Measurements from ENCODE around the gene SPAG16. TPM values are rescaled to one million over a fixed set of nuclear protein-coding genes. Genes with fewer than 3 reads are reported as not detected.

Gene SPAG16
- total RNA-seq, 1 experiment from 2014 or later, result 13.0 TPM

DNA sequence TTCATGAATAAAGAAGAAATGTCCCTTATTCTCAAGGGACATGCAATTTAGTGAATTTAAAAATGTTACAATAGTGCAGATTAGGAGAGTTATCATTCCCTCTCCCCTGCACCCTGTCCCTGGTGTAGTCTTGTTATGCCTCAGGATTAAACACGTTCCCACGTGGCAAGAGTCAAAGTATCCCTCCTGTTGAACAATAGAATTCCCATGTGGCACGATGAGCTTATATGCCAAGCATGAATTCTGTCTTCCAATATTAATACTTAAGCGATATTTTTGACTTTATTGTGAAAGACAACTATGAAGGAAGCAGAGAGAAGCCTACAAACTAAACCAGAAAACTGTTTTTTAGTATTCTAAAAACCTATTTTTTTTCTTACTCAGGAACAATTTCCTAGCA lies 36.7 kb upstream of the SPAG16 start:
- no peak overlapping the region for H3K27ac ChIP-seq (ENCODE audit: low read length)
- DNase-seq (ENCODE audit: low read depth, low spot score) (no peak), ATAC-seq (no peak)
- H3K27me3 ChIP-seq (ENCODE audit: control insufficient read depth, insufficient read depth, low read length), result no peaks in the 10 kb centered on the region
- in situ Hi-C loops (cut with HindIII; ENCODE audit: low pct_unique_long_range_greater_than_20kb, low sequenced_read_pairs), result no loop called here
- no peak for TF ChIP-seq POLR2AphosphoS5 (IDR thresholded peaks at IDR 0.05; ENCODE audit: low read depth, low read length)
- no peak for TF ChIP-seq CTCF (IDR thresholded peaks at IDR 0.05)
- TF ChIP-seq REST (IDR thresholded peaks at IDR 0.05; ENCODE audit: insufficient read depth in 1 of 2, low read depth in 2 of 2, low read length in 1 of 2), result no peak
- no peak for TF ChIP-seq TCF7L2 (IDR thresholded peaks at IDR 0.05; ENCODE audit: low read depth, low read length)
- no peak for TF ChIP-seq SIN3A (IDR thresholded peaks at IDR 0.05; ENCODE audit: borderline replicate concordance, insufficient read depth, low read depth, low read length)
- ChIA-PET CTCF (no interaction called here), POLR2A (no interaction called here)
- no peak overlapping the region for H3K4me3 ChIP-seq (ENCODE audit: low read depth in 2 of 2, low read length in 2 of 2)
- no peaks in the 10 kb centered on the region for H3K4me1 ChIP-seq (ENCODE audit: control insufficient read depth, insufficient read depth, low read length)
- intact Hi-C loops (cut with micrococcal nuclease; ENCODE audit: unreplicated experiment), result no loop called here
- BruUV-seq (replicated peaks), result no TSS peak
- H3K9me3 ChIP-seq (ENCODE audit: control insufficient read depth, insufficient read depth, low read depth, low read length), result no peaks in the 10 kb centered on the region
- no peaks in the 10 kb centered on the region for H3K36me3 ChIP-seq (ENCODE audit: control insufficient read depth, insufficient read depth, low read length)

GRCh38 chr2:213248637-213249036 lies 35.6 kb upstream of the SPAG16 start:
- ATAC-seq (no peak; the same call in 1 of the 2 replicates), DNase-seq (ENCODE audit: low read depth, low spot score) (no peak)
- TF ChIP-seq CTCF (IDR thresholded peaks at IDR 0.05) (no peak), TCF7L2 (IDR thresholded peaks at IDR 0.05; ENCODE audit: low read depth, low read length) (no peak), POLR2AphosphoS5 (IDR thresholded peaks at IDR 0.05; ENCODE audit: low read depth, low read length) (no peak), REST (IDR thresholded peaks at IDR 0.05; ENCODE audit: insufficient read depth in 1 of 2, low read depth in 2 of 2, low read length in 1 of 2) (no peak), SIN3A (IDR thresholded peaks at IDR 0.05; ENCODE audit: borderline replicate concordance, insufficient read depth, low read depth, low read length) (no peak)
- H3K36me3 ChIP-seq (ENCODE audit: control insufficient read depth, insufficient read depth, low read length), result no peaks in the 10 kb centered on the region
- BruUV-seq (replicated peaks), result no TSS peak
- CTCF ChIA-PET, result no interaction called here
- H3K9me3 ChIP-seq (ENCODE audit: control insufficient read depth, insufficient read depth, low read depth, low read length), result no peaks in the 10 kb centered on the region
- no peaks in the 10 kb centered on the region for H3K27me3 ChIP-seq (ENCODE audit: control insufficient read depth, insufficient read depth, low read length)
- no peaks in the 10 kb centered on the region for H3K4me1 ChIP-seq (ENCODE audit: control insufficient read depth, insufficient read depth, low read length)
- POLR2A ChIA-PET, result no interaction called here
- H3K27ac ChIP-seq (ENCODE audit: low read length), result no peak overlapping the region
- intact Hi-C loops (cut with micrococcal nuclease; ENCODE audit: unreplicated experiment), result no loop called here
- no peak overlapping the region for H3K4me3 ChIP-seq (ENCODE audit: low read depth in 2 of 2, low read length in 2 of 2)
- in situ Hi-C loops (cut with HindIII; ENCODE audit: low pct_unique_long_range_greater_than_20kb, low sequenced_read_pairs), result no loop called here

Measured in Panc1 (cell line).